GM12872 (cell line): Measurements from ENCODE around the gene SFPQ.

Experiments used
- TF ChIP-seq, protein P1 (sequence below): IDR thresholded peaks from 3 replicates; pipeline ENCODE4 v1.5.1; 2011; ENCODE audit warnings: low read depth, mild to moderate bottlenecking, low read length, moderate library complexity; ENCODE audit not compliant: insufficient read depth

SFPQ gene

GRCh38 chr1:35143737-35144508 lies 49.0 kb downstream of the SFPQ start:
- TF ChIP-seq, protein P1, sequence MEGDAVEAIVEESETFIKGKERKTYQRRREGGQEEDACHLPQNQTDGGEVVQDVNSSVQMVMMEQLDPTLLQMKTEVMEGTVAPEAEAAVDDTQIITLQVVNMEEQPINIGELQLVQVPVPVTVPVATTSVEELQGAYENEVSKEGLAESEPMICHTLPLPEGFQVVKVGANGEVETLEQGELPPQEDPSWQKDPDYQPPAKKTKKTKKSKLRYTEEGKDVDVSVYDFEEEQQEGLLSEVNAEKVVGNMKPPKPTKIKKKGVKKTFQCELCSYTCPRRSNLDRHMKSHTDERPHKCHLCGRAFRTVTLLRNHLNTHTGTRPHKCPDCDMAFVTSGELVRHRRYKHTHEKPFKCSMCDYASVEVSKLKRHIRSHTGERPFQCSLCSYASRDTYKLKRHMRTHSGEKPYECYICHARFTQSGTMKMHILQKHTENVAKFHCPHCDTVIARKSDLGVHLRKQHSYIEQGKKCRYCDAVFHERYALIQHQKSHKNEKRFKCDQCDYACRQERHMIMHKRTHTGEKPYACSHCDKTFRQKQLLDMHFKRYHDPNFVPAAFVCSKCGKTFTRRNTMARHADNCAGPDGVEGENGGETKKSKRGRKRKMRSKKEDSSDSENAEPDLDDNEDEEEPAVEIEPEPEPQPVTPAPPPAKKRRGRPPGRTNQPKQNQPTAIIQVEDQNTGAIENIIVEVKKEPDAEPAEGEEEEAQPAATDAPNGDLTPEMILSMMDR = no peak

GRCh38 chr1:35136780-35137179 lies 56.2 kb downstream of the SFPQ start:
- TF ChIP-seq, protein P1 = no peak
